Kidney epithelial cell (primary cell): ENCODE data around the gene ENTPD2. TPM values are rescaled to one million over a fixed set of nuclear protein-coding genes. Genes with fewer than 3 reads are reported as not detected.

Experiments used
- DNase-seq: peaks from one replicate; pipeline ENCODE4 v3.0.0-alpha.2; 2010; ENCODE audit warnings: low read depth
- H3K27me3 ChIP-seq: 2 replicates; pipeline ENCODE4 v1.6.0; 2011; ENCODE audit warnings: low read length; ENCODE audit not compliant: control insufficient read depth, insufficient read depth
- H3K36me3 ChIP-seq: 2 replicates; pipeline ENCODE4 v1.5.1; 2011; ENCODE audit warnings: low read length; ENCODE audit not compliant: control insufficient read depth, insufficient read depth
- H3K4me3 ChIP-seq: 2 replicates; pipeline ENCODE4 v1.5.1; 2011; ENCODE audit warnings: low read depth, mild to moderate bottlenecking, control low read depth, low read length
- total RNA-seq: library from RNA; depleted of rRNA; stranded (reverse); fragments of >200 nt; gene quantifications from 2 replicates; pipeline ENCODE4 v1.2.3, GENCODE V29; 2015
- TF ChIP-seq, protein P1 (sequence below): IDR thresholded peaks from 2 replicates; pipeline ENCODE4 v1.5.1; 2011; ENCODE audit warnings: mild to moderate bottlenecking, moderate library complexity, low read length, control low read depth, inconsistent platforms; ENCODE audit not compliant: insufficient read depth, poor library complexity, severe bottlenecking

The ENTPD2 gene
- total RNA-seq, 1 donor from 2014 or later = 0.21 TPM

DNA sequence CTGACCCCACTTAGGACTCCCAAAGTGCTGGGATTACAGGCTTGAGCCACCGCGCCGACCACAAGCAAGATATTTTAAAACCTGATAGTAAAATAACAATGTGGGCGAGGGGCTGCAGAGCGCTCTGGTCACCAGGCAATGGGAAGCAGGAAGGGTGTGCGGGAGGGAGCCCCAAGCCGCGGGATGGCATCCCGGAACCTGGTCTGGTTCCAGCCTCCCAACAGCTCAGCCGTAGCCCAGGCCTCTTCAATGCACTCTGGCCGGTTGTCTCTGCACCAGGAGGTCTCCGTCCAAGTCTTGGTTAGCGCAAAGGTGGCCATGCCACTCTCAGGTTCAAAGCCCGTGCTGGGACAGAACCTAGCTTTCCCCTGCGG lies 22.8 kb upstream of the ENTPD2 start:
- no peak overlapping the region for H3K4me3 ChIP-seq
- DNase-seq = no peak

DNA sequence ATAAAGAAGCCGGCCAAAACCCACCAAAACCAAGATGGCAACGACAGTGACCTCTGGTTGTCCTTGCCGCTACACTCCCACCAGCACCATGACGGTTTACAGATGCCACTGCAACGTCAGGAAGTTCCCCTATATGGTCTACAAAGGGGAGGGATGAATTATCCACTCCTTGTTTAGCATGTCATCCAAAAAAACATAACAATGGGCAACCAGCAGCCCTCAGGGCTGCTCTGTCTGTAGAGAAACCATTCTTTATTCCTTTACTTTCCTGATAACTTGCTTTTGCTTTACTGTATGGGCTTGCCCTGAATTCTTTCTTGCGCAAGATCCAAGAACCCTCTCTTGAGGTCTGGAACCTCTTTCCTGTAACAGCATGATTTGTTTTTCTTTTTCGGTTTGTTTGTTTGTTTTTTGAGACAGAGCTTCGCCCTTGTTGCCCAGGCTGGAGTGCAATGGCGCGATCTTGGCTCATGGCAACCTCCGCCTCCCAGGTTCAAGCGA lies 21.5 kb upstream of the ENTPD2 start:
- TF ChIP-seq, protein P1, sequence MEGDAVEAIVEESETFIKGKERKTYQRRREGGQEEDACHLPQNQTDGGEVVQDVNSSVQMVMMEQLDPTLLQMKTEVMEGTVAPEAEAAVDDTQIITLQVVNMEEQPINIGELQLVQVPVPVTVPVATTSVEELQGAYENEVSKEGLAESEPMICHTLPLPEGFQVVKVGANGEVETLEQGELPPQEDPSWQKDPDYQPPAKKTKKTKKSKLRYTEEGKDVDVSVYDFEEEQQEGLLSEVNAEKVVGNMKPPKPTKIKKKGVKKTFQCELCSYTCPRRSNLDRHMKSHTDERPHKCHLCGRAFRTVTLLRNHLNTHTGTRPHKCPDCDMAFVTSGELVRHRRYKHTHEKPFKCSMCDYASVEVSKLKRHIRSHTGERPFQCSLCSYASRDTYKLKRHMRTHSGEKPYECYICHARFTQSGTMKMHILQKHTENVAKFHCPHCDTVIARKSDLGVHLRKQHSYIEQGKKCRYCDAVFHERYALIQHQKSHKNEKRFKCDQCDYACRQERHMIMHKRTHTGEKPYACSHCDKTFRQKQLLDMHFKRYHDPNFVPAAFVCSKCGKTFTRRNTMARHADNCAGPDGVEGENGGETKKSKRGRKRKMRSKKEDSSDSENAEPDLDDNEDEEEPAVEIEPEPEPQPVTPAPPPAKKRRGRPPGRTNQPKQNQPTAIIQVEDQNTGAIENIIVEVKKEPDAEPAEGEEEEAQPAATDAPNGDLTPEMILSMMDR = no peak
- Histone ChIP-seq H3K36me3 (peaks cover 2% of the 10 kb centered on the region), H3K4me3 (no peak overlapping the region), H3K27me3 (peaks cover 6% of the 10 kb centered on the region)
- no peak for DNase-seq

More for the DNA sequence above, 22.8 kb upstream of the ENTPD2 start:
- TF ChIP-seq, protein P1 = no peak
- Histone ChIP-seq H3K36me3 (peaks cover 3% of the 10 kb centered on the region), H3K27me3 (peaks cover 6% of the 10 kb centered on the region)

DNA sequence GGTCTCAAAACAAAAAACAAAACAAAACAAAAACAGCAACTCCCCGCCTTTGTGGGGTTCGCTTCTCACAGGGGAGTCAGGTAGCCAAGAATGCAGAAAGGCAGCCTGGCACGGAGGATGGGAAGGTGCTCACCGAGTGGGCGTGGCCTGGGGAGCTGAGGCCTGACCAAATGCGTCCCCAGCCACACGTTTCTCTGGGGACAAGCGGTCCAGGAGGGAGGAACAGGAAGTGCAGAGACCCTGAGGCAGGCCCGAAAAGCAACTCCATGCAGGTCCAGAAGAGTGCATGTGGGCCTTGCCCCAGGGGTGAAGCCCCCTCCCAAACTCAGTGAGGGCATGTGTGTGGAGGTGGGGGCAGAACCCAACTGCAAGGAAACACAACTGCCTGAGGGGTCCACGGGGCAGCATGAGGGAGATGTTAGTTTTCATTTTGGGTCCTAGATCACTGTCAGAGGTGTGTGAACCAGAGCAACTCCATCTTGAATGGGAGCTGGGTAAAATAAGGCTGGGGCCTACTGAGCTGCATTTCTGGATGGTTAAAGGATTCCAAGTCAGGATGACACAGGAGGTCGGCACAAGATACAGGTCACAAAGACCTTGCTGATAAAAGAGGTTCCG lies 20.9 kb upstream of the ENTPD2 start:
- TF ChIP-seq, protein P1 = no peak
- H3K27me3 ChIP-seq = peaks cover 6% of the 10 kb centered on the region
- no peak overlapping the region for H3K4me3 ChIP-seq
- H3K36me3 ChIP-seq = no peaks in the 10 kb centered on the region
- DNase-seq = no peak

DNA sequence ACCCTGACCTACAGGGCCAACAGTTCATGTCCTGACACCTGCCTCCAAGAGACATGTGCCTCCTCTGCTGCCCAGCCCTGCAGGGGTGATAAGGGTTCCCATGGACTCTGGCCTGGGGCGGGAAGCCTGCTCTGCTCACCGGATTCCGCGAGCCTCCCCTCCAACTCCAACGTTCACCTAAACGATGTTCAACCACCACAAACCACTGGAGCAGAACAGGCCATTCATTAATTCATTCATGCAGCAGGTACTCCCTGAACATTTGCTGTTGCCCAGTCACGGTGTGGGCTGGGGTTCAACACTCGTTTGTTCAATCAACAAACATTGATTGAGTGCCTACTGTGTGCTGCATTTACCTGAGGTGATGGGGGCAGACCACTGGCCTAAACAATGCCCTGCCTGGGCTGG lies 20.1 kb upstream of the ENTPD2 start:
- TF ChIP-seq, protein P1 = no peak
- DNase-seq = no peak
- H3K27me3 ChIP-seq = peaks cover 6% of the 10 kb centered on the region
- no peaks in the 10 kb centered on the region for H3K36me3 ChIP-seq
- no peak overlapping the region for H3K4me3 ChIP-seq

DNA sequence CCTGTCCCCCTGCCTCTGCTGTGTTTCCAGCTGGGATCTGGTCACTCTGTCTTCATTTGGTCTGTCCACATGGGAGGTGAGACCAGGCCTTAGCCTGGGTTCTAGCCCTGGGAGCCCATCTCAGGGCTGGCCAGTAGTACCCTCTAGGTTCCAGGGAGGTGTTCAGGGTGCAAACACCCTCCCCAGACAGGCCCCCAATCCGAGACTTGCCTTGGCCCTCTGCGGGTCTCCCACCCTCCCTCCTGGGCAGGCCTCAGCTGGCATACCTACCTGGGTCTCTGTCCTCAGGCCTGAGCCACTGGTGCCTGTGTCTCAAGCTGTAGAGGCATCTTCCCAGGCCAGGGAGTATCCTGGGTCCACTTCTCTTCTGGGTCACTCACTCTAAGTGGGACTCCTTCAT lies 17.4 kb upstream of the ENTPD2 start:
- TF ChIP-seq, protein P1 = no peak
- H3K36me3 ChIP-seq = no peaks in the 10 kb centered on the region
- H3K4me3 ChIP-seq = no peak overlapping the region
- no peak for DNase-seq
- no peaks in the 10 kb centered on the region for H3K27me3 ChIP-seq

DNA sequence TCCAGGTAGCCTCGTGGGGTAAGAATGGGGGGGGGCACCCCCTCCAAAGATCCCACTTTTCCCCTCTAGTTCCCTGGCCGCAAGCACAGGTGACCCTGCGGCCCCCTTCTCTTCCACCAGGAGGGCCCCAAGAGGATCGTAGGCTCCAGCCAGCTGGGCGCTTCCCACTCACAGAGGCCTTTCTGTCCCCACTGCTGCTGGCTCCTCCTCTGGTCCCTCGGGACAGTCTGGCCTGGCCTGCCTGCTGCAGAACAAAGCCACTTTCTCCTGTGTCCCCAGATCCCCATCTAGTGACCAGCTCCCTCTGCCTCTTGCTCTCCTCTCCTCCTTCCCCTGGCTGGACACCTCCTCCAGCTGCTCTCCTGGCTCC lies 17.0 kb upstream of the ENTPD2 start:
- Histone ChIP-seq H3K27me3 (no peaks in the 10 kb centered on the region), H3K4me3 (peak overlapping the region; percentile 29), H3K36me3 (no peaks in the 10 kb centered on the region)
- TF ChIP-seq, protein P1 = peak; percentile 28
- DNase-seq = no peak
